Liver (tissue), 3 donors: ENCODE results near the gene CSNK1D.

Experiments used
- CTCF ChIP-seq: fragments of 150-350 bp; IDR thresholded peaks from 2 replicates; pipeline ENCODE4 v1.5.1; 2017; ENCODE audit warnings: improper control_type of control experiment, low read depth, low read length; ENCODE audit not compliant: missing input control
- FOXA1 ChIP-seq: IDR thresholded peaks from 2 replicates; pipeline ENCODE4 v1.6.1; 2016; ENCODE audit warnings: antibody characterized with exemption
- RAD21 ChIP-seq, 2 donors: IDR thresholded peaks; 2 replicates each; pipeline ENCODE4 v1.6.1; 2016; ENCODE audit warnings: antibody characterized with exemption in 2 of 2, mild to moderate bottlenecking in 2 of 2
- REST ChIP-seq: IDR thresholded peaks from 2 replicates; pipeline ENCODE4 v1.6.1; 2016; ENCODE audit warnings: antibody characterized with exemption, mild to moderate bottlenecking
- SP1 ChIP-seq: IDR thresholded peaks from 2 replicates; pipeline ENCODE4 v1.6.1; 2018; ENCODE audit warnings: antibody characterized with exemption, mild to moderate bottlenecking
- ZBTB33 ChIP-seq: IDR thresholded peaks from 2 replicates; pipeline ENCODE4 v1.6.1; 2016; ENCODE audit warnings: antibody characterized with exemption
- donor health status: healthy.
- donor health status: healthy.

GRCh38 chr17:82193520-82194220, 79.8 kb downstream of the CSNK1D start:
- no peak for TF ChIP-seq RAD21 (IDR thresholded peaks at IDR 0.05)
- no peak for TF ChIP-seq CTCF
- TF ChIP-seq REST: no peak
- no peak for TF ChIP-seq FOXA1
- no peak for TF ChIP-seq SP1
- TF ChIP-seq ZBTB33: no peak
